Uterus (tissue), 2 donors: ENCODE measurements around the gene CNTNAP5.
"Not testable (repeated sequence)": the region's sequence is repeated elsewhere in the genome, so short reads cannot be mapped to it uniquely, and the experiment has no call there.

Experiments
- CTCF ChIP-seq, 4 experiments: fragments of 200-600 bp in 2 of 4; fragments of 450-650 bp in 2 of 4; sonication (generic) in 2 of 4; IDR thresholded peaks; one replicate each; pipeline ENCODE4 v1.5.1; 2016 to 2019; ENCODE audit warnings: antibody characterized with exemption in 4 of 4, mild to moderate bottlenecking in 2 of 4, moderate library complexity in 1 of 4
- POLR2A ChIP-seq, 2 donors: fragments of 450-650 bp; IDR thresholded peaks; one replicate each; pipeline ENCODE4 v1.6.1; 2016; ENCODE audit warnings: antibody characterized with exemption in 2 of 2, mild to moderate bottlenecking in 1 of 2, moderate library complexity in 1 of 2

GRCh38 chr2:124407836-124408534, 382.9 kb downstream of the CNTNAP5 start:
- not testable (repeated sequence) for TF ChIP-seq CTCF, POLR2A (IDR thresholded peaks at IDR 0.05)
